IMR-90 (cell line): ENCODE measurements around the gene AIP.

ENCODE experiments used
- CTCF ChIP-seq: conservative IDR thresholded peaks from 2 replicates; pipeline ENCODE4 v1.5.1; 2012; ENCODE audit warnings: mild to moderate bottlenecking, low read depth, low read length, improper control_type of control experiment
- MAFK ChIP-seq: IDR thresholded peaks from 2 replicates; pipeline ENCODE4 v1.6.1; 2012; ENCODE audit warnings: low read depth, low read length, improper control_type of control experiment
- MXI1 ChIP-seq: IDR thresholded peaks from 2 replicates; pipeline ENCODE4 v1.6.1; 2012; ENCODE audit warnings: low read depth, mild to moderate bottlenecking, low read length, moderate library complexity, borderline replicate concordance
- POLR2A ChIP-seq: IDR thresholded peaks from 2 replicates; pipeline ENCODE4 v1.6.1; 2012; ENCODE audit warnings: mild to moderate bottlenecking, low read depth, low read length
- RFX5 ChIP-seq: IDR thresholded peaks from 2 replicates; pipeline ENCODE4 v1.8.0; 2012; ENCODE audit warnings: low read depth, mild to moderate bottlenecking, low read length, moderate library complexity
- SMC3 ChIP-seq: fragments of 150-350 bp; IDR thresholded peaks from 2 replicates; pipeline ENCODE4 v1.6.1; 2016; ENCODE audit warnings: low read depth, mild to moderate bottlenecking, antibody characterized with exemption, low read length, moderate library complexity

- TF ChIP-seq CTCF (no peak), SMC3 (no peak), MXI1 (no peak), POLR2A (no peak), MAFK (no peak), RFX5 (no peak)
Measured at GRCh38 chr11:67520856-67521824, 38.3 kb downstream of the AIP start.
